Measurements from ENCODE around the gene SERTAD3. TPM values are rescaled to one million over a fixed set of nuclear protein-coding genes. Genes with fewer than 3 reads are reported as not detected.

The SERTAD3 gene
- total RNA-seq, 4 donors from 2014 or later, result 13.7 to 17.5 (median 15.5) TPM

DNA sequence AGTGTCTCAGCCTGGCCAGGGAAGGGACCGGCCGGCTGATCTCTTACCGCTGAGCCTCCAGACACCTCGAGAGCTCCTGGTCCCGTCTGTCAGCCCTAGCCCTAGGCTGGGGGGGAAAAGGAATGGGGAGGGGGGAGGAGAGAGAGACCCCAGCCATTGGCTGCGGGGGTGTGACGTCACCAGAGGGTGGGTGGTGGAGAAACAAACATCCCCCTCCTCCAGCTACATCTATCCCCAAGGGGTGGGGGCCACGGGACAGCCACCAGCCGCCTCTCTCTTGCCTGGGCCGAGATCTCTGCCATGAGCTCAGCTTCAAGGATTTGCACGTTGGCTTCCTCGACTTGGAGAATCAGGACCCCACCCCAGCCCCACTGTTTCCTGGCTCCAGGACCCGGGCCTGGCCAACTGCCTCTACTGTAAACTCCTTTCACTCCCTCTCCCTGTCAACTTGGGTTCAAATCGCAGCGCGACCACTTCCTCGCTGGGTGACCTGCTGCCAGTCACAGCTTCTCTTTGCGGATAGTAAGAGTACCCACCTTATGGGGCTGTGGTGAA is 30.8 kb downstream of the SERTAD3 start, which contains the start of gene PRX:
Gene PRX (minus strand): TSS at position 88 of the 555 bp plus-strand sequence. CDS start 5,446 bp downstream, outside the sequence.
- TF ChIP-seq, protein P1, sequence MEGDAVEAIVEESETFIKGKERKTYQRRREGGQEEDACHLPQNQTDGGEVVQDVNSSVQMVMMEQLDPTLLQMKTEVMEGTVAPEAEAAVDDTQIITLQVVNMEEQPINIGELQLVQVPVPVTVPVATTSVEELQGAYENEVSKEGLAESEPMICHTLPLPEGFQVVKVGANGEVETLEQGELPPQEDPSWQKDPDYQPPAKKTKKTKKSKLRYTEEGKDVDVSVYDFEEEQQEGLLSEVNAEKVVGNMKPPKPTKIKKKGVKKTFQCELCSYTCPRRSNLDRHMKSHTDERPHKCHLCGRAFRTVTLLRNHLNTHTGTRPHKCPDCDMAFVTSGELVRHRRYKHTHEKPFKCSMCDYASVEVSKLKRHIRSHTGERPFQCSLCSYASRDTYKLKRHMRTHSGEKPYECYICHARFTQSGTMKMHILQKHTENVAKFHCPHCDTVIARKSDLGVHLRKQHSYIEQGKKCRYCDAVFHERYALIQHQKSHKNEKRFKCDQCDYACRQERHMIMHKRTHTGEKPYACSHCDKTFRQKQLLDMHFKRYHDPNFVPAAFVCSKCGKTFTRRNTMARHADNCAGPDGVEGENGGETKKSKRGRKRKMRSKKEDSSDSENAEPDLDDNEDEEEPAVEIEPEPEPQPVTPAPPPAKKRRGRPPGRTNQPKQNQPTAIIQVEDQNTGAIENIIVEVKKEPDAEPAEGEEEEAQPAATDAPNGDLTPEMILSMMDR (IDR thresholded peaks at IDR 0.05; ENCODE audit: low read depth), result no peak

DNA sequence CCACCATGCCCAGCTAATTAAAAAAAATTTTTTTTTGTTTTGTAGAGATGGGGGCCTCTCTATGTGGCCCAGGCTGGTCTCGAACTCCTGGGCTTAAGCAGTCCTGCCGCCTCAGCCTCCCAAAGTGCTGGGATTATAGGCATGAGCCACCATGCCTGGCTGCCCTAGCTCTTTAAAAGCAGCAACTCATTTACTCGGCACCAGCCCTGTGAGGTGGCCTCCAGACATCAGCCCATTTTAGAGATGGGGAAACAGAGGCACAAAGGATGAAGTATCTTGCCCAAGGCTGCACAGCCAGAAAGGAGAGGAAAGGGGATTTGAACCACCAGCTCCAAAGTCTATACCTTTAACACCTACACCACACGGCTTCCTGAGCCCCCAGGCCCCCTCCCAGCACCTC is 31.3 kb downstream of the SERTAD3 start:
- TF ChIP-seq, protein P1 (IDR thresholded peaks at IDR 0.05; ENCODE audit: low read depth), result no peak

DNA sequence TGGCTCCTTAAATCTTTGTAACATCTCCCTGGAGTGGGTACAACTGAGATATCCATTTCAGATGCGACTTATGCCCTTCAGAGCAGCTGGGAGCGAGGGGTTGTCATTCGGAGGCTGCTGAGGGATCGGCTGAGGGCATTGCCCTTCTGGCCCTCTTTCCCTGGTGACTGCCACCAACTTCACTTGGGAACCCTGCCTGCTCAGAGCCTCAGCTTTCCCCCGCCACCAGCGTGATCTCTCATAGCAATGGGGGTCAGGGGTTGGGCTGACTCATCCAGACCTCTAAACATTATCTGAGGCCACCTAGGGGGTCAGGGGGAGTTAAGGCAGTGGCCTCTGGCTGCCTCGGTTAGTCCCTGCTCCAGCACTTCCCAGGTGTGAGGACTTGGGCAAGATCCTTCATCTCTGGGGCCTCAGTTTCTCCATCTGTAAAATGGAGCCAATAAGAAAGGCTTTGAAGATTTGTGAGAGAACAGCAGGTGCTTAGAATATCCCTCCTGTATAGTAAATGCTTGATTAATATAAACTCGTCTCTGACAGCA is 32.1 kb downstream of the SERTAD3 start:
- TF ChIP-seq, protein P1 (IDR thresholded peaks at IDR 0.05; ENCODE audit: low read depth), result no peak

DNA sequence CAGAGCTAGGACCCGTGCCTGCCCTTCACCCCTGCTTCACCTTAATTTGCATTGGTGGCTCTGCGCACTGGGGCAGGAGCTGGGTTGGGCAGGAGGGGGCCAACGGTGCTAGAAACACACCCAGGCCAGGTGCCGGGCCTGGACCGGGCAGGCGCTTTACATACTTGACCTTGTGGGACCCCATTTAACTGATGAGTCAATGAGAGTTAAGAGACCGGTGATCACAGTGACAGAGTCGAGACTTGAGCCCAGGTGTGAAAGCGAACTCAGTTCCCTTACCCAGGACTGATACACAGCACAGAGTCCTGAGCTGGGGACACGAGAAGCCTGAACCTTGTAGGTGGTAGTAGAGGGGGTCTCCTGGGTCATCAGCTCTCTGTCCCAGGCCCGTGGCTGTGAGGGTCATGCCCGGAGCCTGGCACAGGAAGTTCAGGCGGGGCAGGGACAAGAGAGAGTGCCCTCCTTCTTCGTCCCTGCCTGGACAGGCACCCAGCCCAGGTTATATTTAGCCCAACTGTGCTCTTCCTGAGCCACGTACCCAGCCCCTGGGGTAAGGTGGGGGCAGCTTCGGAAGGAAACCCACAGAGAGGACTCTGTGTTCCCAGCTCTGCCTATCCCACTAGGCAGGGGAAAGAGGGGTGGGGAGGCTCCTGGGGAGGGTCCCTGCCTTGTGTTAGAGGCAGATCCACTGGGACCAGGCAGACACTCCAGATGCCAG is 32.9 kb downstream of the SERTAD3 start:
- TF ChIP-seq, protein P1 (IDR thresholded peaks at IDR 0.05; ENCODE audit: low read depth), result no peak

DNA sequence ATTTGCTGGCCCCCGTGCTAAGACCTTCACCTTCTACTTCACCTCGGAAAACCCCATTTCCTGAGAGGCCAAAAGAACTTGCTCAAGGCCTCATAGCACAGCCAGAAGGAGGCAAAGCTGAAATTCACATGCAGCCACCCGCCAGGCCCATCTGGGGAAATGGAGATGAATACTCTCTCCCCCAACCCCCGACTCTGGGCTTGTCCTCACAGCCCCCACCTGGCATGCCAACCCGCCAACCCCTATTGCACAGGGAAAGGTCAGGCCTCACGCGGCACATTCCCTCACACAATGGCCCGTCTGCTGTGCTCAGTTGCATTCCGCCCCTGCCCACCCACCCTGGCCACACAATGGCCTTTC is 34.1 kb downstream of the SERTAD3 start:
- TF ChIP-seq, protein P1 (IDR thresholded peaks at IDR 0.05; ENCODE audit: low read depth), result no peak

DNA sequence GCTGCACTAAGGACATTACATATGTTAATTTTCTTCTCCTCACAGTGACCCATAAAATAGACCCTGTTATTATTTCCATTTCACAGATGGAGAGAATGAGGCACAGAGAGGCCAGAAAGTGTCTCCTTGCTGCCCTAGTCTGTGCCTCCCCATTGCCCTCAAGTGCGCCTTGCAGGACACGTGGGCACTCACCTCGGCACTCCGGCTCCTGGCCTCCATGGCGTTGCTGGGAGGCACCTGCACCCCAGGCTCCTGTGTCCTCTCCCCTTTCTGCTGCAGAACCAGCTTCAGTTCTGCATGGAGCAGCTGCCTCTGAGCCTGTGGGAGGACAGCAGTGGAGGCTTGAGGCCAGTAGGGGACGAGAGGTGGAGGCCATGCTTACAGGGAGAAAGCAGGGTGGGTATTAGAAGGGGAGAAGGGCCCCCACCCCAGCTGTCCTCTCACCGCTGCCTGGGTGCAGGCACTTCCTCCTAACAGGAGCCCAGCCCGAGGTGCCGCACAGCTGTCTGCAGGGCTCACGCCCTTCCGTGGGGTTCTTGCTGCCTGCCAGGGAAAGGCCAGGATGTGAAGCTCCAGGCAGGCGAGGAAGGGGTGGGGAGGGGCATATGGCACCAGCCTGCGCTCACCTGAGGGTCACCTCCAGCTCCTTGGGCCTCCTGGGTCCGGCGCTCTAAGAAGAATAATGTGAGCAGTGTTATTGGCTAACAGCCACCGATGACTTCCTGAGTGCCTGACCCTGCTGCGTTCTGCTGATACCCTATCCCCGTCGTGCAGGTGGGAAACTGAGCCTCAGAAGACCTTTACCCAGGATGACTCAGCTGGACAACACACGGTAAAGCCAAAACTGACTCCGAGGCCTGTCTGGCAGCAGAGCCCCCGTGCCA is 36.2 kb downstream of the SERTAD3 start:
- TF ChIP-seq, protein P1 (IDR thresholded peaks at IDR 0.05; ENCODE audit: low read depth), result no peak
